ENCODE data around the gene KIAA1328.

DNA sequence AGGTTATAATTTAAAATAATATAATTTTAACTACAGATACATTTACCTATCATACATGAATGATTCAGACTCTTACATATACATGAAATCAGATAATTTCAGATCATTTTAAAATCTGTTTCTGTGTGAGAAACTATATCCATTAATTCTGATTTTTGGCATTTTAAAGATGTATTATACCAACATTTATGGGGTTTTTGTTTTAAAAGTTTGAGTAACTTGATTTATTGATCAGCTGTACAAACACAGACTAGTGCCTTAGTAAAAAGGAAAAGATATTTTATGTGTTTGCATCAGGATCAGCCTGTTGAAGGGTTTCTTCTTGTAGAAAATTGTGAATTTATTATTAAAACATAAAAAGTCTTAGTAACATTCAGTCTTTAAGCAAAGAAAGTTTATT lies 59.9 kb downstream of the KIAA1328 start:
- no peak for TF ChIP-seq ZBTB7A (IDR thresholded peaks at IDR 0.05; ENCODE audit: low read depth)
- no peak for TF ChIP-seq TAF1 (IDR thresholded peaks at IDR 0.05; ENCODE audit: low read depth)
- TF ChIP-seq FOXM1 (IDR thresholded peaks at IDR 0.05; ENCODE audit: borderline replicate concordance, low read depth) = no peak
- no peak for TF ChIP-seq RAD21 (IDR thresholded peaks at IDR 0.05; ENCODE audit: low read depth)
- TF ChIP-seq EP300 (IDR thresholded peaks at IDR 0.05; ENCODE audit: borderline replicate concordance) = no peak
- TF ChIP-seq TEAD4 (IDR thresholded peaks at IDR 0.05) = no peak
- TF ChIP-seq YY1 (IDR thresholded peaks at IDR 0.05; ENCODE audit: low read depth) = no peak
- no peak for TF ChIP-seq TCF12 (IDR thresholded peaks at IDR 0.05; ENCODE audit: low read depth)
- TF ChIP-seq, protein P1, sequence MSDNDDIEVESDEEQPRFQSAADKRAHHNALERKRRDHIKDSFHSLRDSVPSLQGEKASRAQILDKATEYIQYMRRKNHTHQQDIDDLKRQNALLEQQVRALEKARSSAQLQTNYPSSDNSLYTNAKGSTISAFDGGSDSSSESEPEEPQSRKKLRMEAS (IDR thresholded peaks at IDR 0.05) = no peak
- TF ChIP-seq CEBPB (IDR thresholded peaks at IDR 0.05) = no peak
- no peak for TF ChIP-seq CREB1 (IDR thresholded peaks at IDR 0.05; ENCODE audit: low read depth)
- no peak for TF ChIP-seq REST (IDR thresholded peaks at IDR 0.05; ENCODE audit: low read depth)
- TF ChIP-seq EGR1 (IDR thresholded peaks at IDR 0.05) = no peak
- TF ChIP-seq, protein P2, sequence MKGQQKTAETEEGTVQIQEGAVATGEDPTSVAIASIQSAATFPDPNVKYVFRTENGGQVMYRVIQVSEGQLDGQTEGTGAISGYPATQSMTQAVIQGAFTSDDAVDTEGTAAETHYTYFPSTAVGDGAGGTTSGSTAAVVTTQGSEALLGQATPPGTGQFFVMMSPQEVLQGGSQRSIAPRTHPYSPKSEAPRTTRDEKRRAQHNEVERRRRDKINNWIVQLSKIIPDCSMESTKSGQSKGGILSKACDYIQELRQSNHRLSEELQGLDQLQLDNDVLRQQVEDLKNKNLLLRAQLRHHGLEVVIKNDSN (IDR thresholded peaks at IDR 0.05) = no peak
